HepG2 (cell line): ENCODE results near the gene DPP7. TPM values are rescaled to one million over a fixed set of nuclear protein-coding genes. Genes with fewer than 3 reads are reported as not detected.

Experiments
- BORCS8-MEF2B ChIP-seq: sonication (generic); formaldehyde crosslinking; IDR thresholded peaks from 2 replicates; pipeline ENCODE4 v1.8.0; 2022; ENCODE audit warnings: mild to moderate bottlenecking, missing genetic modification reagents
- CBX1 ChIP-seq: IDR thresholded peaks from one replicate; pipeline ENCODE4 v1.6.1; 2016; ENCODE audit warnings: antibody characterized with exemption, low read depth
- ELF1 ChIP-seq: sonication (generic); formaldehyde crosslinking; IDR thresholded peaks from 2 replicates; pipeline ENCODE4 v1.4.0; 2020; ENCODE audit warnings: missing genetic modification reagents
- KLF16 ChIP-seq, 2 experiments: sonication (generic) in 1 of 2; formaldehyde crosslinking in 1 of 2; IDR thresholded peaks; 2 replicates each; pipeline versions ENCODE4 v1.6.1 to v1.8.0; 2016 to 2023; ENCODE audit warnings: missing genetic modification reagents in 2 of 2, missing compliant biosample characterization in 1 of 2
- RAD21 ChIP-seq: fragments of 450-650 bp; formaldehyde crosslinking; IDR thresholded peaks from 2 replicates; pipeline ENCODE4 v1.5.0; 2020; ENCODE audit warnings: mild to moderate bottlenecking
- RBM39 ChIP-seq: fragments of 200-400 bp; formaldehyde crosslinking; IDR thresholded peaks from one replicate; pipeline ENCODE4 v1.6.1; 2018; ENCODE audit warnings: antibody characterized with exemption, mild to moderate bottlenecking, low read depth, low read length; ENCODE audit not compliant: poor library complexity, severe bottlenecking
- SALL1 ChIP-seq: sonication (generic); formaldehyde crosslinking; IDR thresholded peaks from 2 replicates; pipeline ENCODE4 v1.8.0; 2022; ENCODE audit warnings: mild to moderate bottlenecking, missing genetic modification reagents
- SMAD1 ChIP-seq: sonication (generic); formaldehyde crosslinking; IDR thresholded peaks from 2 replicates; pipeline ENCODE4 v1.4.0; 2020; ENCODE audit warnings: missing genetic modification reagents, low read depth, mild to moderate bottlenecking, borderline replicate concordance
- STAG1 ChIP-seq: sonication (generic); formaldehyde crosslinking; IDR thresholded peaks from 2 replicates; pipeline ENCODE4 v1.4.0; 2020; ENCODE audit warnings: missing genetic modification reagents
- STAT5B ChIP-seq: sonication (generic); formaldehyde crosslinking; IDR thresholded peaks from 2 replicates; pipeline ENCODE4 v1.4.0; 2020; ENCODE audit warnings: missing genetic modification reagents
- THAP11 ChIP-seq: IDR thresholded peaks from 2 replicates; pipeline ENCODE4 v1.6.1; 2016; ENCODE audit warnings: missing biosample characterization, missing genetic modification reagents
- ZFX ChIP-seq: sonication (generic); formaldehyde crosslinking; IDR thresholded peaks from 2 replicates; pipeline ENCODE4 v1.4.0; 2020; ENCODE audit warnings: mild to moderate bottlenecking, low read depth, missing genetic modification reagents, moderate library complexity
- ZNF749 ChIP-seq: sonication (generic); formaldehyde crosslinking; IDR thresholded peaks from 2 replicates; pipeline ENCODE4 v1.8.0; 2022; ENCODE audit warnings: mild to moderate bottlenecking, missing genetic modification reagents, moderate library complexity, borderline replicate concordance
- ZSCAN25 ChIP-seq: sonication (generic); formaldehyde crosslinking; IDR thresholded peaks from 2 replicates; pipeline ENCODE4 v1.8.0; 2022; ENCODE audit warnings: mild to moderate bottlenecking, missing genetic modification reagents
- polyA plus RNA-seq, 8 experiments: library from polyadenylated mRNA; depleted of rRNA in 3 of 8; stranded (reverse) in 7 of 8; unstranded in 1 of 8; fragments of >200 nt; fragmentation: Illumina TruSeq in 4 of 8; extraction: Trizol in 4 of 8; gene quantifications; 2 replicates each; pipeline versions ENCODE4 v1.2.1 to v1.2.3, GENCODE V29; 2011 to 2016; ENCODE audit warnings: low read depth in 4 of 8, missing spikeins in 1 of 8, mixed read lengths in 1 of 8; ENCODE audit not compliant: insufficient read depth in 1 of 8
- total RNA-seq, 5 experiments: library from RNA; depleted of rRNA; stranded (reverse); fragments of >200 nt; fragmentation: Illumina TruSeq; extraction: Trizol; gene quantifications; 2 replicates each; pipeline ENCODE4 v1.2.3, GENCODE V29; 2016; ENCODE audit warnings: low read depth in 1 of 5
- TF ChIP-seq, protein P1 (sequence below): sonication (generic); formaldehyde crosslinking; IDR thresholded peaks from 2 replicates; pipeline ENCODE4 v1.5.1; 2020; ENCODE audit warnings: mild to moderate bottlenecking, moderate library complexity, missing genetic modification reagents
- TF ChIP-seq, protein P2 (sequence below): sonication (generic); formaldehyde crosslinking; IDR thresholded peaks from 2 replicates; pipeline ENCODE4 v1.5.1; 2020; ENCODE audit warnings: missing genetic modification reagents, mild to moderate bottlenecking, borderline replicate concordance
- TF ChIP-seq, protein P3 (sequence below): sonication (generic); formaldehyde crosslinking; IDR thresholded peaks from 2 replicates; pipeline ENCODE4 v1.5.0; 2020; ENCODE audit warnings: mild to moderate bottlenecking, missing genetic modification reagents, moderate library complexity
- TF ChIP-seq, protein P4 (sequence below): sonication (generic); formaldehyde crosslinking; IDR thresholded peaks from 2 replicates; pipeline ENCODE4 v1.5.0; 2020; ENCODE audit warnings: missing genetic modification reagents
- TF ChIP-seq, protein P5 (sequence below): sonication (generic); formaldehyde crosslinking; IDR thresholded peaks from 2 replicates; pipeline ENCODE4 v1.5.1; 2020; ENCODE audit warnings: mild to moderate bottlenecking, missing genetic modification reagents

The DPP7 gene
- total and polyA plus RNA-seq, 2 of the 13 experiments (the other 11 are each of a cell fraction or from before 2014, with no cell fraction given), result 1.2 to 4.5 TPM

DNA sequence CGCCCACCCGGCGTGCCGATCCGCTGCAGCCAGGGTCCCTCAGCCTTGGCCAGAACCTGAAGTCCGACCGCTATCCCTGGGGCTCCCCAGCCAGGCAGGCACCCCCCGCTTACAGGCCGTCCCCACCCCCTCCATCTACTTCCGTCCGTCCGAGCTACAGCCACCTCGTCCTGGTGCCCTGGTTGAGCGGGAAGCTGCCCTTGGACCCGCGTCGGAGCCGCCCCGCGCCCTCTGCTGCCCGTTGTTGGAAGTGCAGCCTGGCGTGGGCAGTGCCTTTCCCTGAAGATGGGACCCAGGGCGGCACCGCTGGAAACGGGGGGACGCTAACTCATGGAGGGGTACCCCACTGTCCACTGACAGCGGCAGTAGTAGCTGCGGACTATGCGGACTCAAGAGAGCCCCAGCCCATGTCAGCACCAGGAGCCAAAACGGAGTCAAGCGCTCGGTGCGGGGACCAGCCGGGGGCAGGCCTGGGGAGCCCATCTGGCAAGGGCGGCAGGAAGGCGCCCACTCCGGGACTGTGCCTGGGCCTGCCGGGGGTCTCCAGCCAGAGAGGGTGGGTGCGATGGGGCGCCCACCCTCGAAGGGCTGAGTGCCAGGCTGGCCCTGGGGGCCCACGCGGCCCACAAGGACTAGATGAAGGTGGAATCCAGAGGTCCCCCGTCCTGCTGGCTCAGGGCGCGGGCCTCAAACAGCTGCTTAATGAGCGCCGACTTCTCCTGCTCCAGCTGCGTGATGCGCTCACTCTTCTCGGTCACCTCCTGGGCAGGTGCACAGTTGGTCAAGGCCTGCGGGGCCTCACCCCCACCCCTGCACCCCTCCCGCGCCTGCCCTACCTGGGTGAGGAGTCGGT is 50.3 kb downstream of the DPP7 start (continued):
- TF ChIP-seq THAP11 (CRISPR knock-in tag) (peak; percentile 32; the same call in 1 of the 2 replicates), BORCS8-MEF2B (peak; percentile 66; the same call in 1 of the 2 replicates), ZNF749 (CRISPR knock-in tag) (0 out of 2 replicates have a peak, but pooled peaks have one; percentile 39), SMAD1 (CRISPR knock-in tag) (peak; percentile 44; the same call in 1 of the 2 replicates), ELF1 (CRISPR knock-in tag) (peak; percentile 23; the same call in 1 of the 2 replicates), KLF16 (CRISPR knock-in tag; IDR thresholded peaks at IDR 0.05) (0 out of 4 replicates have a peak, but pooled peaks of 1 of the 2 experiments have one; percentile 26), RBM39 (no peak), RAD21 (CRISPR knock-in tag) (peak; percentile 88), STAG1 (peak; percentile 74), SALL1 (peak; percentile 73), STAT5B (CRISPR knock-in tag) (peak; percentile 70; the same call in 1 of the 2 replicates), CBX1 (peak; percentile 62), ZFX (CRISPR knock-in tag) (peak; percentile 41; the same call in 1 of the 2 replicates), ZSCAN25 (CRISPR knock-in tag) (peak; percentile 25; the same call in 1 of the 2 replicates)
- TF ChIP-seq, protein P1, sequence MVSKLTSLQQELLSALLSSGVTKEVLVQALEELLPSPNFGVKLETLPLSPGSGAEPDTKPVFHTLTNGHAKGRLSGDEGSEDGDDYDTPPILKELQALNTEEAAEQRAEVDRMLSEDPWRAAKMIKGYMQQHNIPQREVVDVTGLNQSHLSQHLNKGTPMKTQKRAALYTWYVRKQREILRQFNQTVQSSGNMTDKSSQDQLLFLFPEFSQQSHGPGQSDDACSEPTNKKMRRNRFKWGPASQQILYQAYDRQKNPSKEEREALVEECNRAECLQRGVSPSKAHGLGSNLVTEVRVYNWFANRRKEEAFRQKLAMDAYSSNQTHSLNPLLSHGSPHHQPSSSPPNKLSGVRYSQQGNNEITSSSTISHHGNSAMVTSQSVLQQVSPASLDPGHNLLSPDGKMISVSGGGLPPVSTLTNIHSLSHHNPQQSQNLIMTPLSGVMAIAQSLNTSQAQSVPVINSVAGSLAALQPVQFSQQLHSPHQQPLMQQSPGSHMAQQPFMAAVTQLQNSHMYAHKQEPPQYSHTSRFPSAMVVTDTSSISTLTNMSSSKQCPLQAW (CRISPR knock-in tag), result 0 out of 2 replicates have a peak, but pooled peaks have one; percentile 40
- TF ChIP-seq, protein P2, sequence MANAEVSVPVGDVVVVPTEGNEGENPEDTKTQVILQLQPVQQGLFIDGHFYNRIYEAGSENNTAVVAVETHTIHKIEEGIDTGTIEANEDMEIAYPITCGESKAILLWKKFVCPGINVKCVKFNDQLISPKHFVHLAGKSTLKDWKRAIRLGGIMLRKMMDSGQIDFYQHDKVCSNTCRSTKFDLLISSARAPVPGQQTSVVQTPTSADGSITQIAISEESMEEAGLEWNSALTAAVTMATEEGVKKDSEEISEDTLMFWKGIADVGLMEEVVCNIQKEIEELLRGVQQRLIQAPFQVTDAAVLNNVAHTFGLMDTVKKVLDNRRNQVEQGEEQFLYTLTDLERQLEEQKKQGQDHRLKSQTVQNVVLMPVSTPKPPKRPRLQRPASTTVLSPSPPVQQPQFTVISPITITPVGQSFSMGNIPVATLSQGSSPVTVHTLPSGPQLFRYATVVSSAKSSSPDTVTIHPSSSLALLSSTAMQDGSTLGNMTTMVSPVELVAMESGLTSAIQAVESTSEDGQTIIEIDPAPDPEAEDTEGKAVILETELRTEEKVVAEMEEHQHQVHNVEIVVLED, result peak; percentile 31; the same call in 1 of the 2 replicates
- TF ChIP-seq, protein P3, sequence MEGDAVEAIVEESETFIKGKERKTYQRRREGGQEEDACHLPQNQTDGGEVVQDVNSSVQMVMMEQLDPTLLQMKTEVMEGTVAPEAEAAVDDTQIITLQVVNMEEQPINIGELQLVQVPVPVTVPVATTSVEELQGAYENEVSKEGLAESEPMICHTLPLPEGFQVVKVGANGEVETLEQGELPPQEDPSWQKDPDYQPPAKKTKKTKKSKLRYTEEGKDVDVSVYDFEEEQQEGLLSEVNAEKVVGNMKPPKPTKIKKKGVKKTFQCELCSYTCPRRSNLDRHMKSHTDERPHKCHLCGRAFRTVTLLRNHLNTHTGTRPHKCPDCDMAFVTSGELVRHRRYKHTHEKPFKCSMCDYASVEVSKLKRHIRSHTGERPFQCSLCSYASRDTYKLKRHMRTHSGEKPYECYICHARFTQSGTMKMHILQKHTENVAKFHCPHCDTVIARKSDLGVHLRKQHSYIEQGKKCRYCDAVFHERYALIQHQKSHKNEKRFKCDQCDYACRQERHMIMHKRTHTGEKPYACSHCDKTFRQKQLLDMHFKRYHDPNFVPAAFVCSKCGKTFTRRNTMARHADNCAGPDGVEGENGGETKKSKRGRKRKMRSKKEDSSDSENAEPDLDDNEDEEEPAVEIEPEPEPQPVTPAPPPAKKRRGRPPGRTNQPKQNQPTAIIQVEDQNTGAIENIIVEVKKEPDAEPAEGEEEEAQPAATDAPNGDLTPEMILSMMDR (CRISPR knock-in tag), result peak; percentile 98
- TF ChIP-seq, protein P4, sequence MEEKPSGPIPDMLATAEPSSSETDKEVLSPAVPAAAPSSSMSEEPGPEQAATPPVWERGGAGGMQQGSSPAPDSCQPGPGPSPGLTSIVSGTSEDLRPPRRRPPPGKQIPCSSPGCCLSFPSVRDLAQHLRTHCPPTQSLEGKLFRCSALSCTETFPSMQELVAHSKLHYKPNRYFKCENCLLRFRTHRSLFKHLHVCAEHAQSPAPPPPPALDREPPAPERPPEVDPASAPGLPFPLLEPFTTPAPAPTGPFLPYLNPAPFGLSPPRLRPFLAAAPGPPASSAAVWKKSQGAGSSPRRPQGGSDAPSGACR, result 0 out of 2 replicates have a peak, but pooled peaks have one; percentile 47
- TF ChIP-seq, protein P5, sequence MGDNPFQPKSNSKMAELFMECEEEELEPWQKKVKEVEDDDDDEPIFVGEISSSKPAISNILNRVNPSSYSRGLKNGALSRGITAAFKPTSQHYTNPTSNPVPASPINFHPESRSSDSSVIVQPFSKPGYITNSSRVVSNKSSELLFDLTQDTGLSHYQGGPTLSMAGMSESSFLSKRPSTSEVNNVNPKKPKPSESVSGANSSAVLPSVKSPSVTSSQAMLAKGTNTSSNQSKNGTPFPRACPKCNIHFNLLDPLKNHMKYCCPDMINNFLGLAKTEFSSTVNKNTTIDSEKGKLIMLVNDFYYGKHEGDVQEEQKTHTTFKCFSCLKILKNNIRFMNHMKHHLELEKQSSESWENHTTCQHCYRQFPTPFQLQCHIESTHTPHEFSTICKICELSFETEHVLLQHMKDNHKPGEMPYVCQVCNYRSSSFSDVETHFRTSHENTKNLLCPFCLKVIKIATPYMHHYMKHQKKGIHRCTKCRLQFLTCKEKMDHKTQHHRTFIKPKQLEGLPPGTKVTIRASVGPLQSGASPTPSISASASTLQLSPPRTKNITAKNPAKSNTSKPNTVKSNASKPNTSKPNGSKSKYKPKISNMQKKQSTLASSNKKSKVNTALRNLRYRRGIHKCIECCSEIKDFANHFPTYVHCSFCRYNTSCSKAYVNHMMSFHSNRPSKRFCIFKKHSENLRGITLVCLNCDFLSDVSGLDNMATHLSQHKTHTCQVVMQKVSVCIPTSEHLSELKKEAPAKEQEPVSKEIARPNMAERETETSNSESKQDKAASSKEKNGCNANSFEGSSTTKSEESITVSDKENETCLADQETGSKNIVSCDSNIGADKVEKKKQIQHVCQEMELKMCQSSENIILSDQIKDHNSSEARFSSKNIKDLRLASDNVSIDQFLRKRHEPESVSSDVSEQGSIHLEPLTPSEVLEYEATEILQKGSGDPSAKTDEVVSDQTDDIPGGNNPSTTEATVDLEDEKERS, result no peak
